ENCODE data around the gene MRPL17. TPM values are rescaled to one million over a fixed set of nuclear protein-coding genes. Genes with fewer than 3 reads are reported as not detected.

Gene MRPL17
- total and polyA plus RNA-seq, 2 of the 13 experiments (the other 11 are each of a cell fraction or from before 2014, with no cell fraction given): 59.4 to 90.0 TPM

DNA sequence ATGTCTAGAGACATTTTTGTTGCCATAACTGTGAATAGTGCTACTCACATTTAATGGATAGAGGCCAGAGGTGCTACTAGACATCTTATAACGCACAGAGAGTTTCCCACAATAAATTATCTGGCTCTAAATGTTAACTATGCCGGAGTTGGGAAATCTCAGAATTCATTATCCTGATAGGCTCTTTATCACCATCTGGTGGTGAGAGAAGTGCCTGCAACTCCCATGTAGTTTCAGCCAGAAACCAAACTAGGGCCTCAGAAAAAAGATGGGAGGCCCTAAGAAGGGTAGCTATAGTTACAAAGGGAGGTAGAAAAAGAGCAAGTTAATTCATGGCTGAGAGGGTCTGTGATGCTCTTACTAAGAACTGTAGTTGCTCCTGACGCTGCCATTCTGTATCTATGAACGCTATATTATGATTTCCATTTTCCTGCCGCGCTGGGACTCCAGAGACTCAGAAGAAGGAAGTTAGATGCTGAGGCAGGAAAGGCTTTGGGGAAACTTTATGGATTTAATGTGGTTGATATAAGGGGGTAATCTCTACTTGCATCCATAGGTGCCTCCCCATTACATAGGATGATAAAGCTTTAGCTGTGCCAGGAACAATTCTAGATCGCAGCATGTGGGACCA, 22.9 kb upstream of the MRPL17 start:
- Histone ChIP-seq H3K4me1 (ENCODE audit: insufficient read depth, low read length) (no peaks in the 10 kb centered on the region), H3K27me3 (ENCODE audit: control insufficient read depth in 1 of 2, insufficient read depth in 2 of 2, low read length in 2 of 2) (peaks cover 0 to 9% of the 10 kb centered on the region in 2 experiments; a peak in 2 of 5 replicates), H3K27ac (ENCODE audit: extremely low read length, insufficient read depth, low read length) (no peak overlapping the region), H3K36me3 (replicated peaks in 1 of 2; ENCODE audit: control insufficient read depth in 1 of 2, insufficient read depth in 2 of 2, low read length in 2 of 2) (no peaks in the 10 kb centered on the region), H2AFZ (ENCODE audit: low read length) (no peak overlapping the region), H3K9me3 (ENCODE audit: low read length) (no peaks in the 10 kb centered on the region), H4K20me1 (ENCODE audit: insufficient read depth, low read length) (no peaks in the 10 kb centered on the region), H3K79me2 (ENCODE audit: insufficient read depth, low read length) (no peaks in the 10 kb centered on the region), H3K4me2 (ENCODE audit: low read depth, low read length) (no peak overlapping the region), H3K4me3 (replicated peaks in 1 of 3; ENCODE audit: insufficient read depth in 1 of 3, low read depth in 2 of 3, low read length in 3 of 3) (no peak overlapping the region), H3K9ac (ENCODE audit: insufficient read depth, low read depth, low read length) (no peak overlapping the region)
- WGBS (ENCODE audit: low lambda C conversion rate): 20% methylated on average over 7 of the region's 7 CpGs
- FAIRE-seq: peak; percentile 68
- BruUV-seq (replicated peaks): no TSS peak
- ChIA-PET CTCF (ENCODE audit: low intra/inter-chr PET ratio, low total read pairs) (interaction anchor here (0.8 to 1.6 kb wide), 3 partner anchors 52 to 327 kb away, joined by 3 to 16 read pairs (median 5); no protein-coding TSS in a partner anchor), POLR2A (no interaction called here)
- TF ChIP-seq RAD21 (CRISPR knock-in tag; IDR thresholded peaks at IDR 0.05): 0 out of 2 replicates have a peak, but pooled peaks have one; percentile 9
- peak; percentile 58 for TF ChIP-seq STAG1 (CRISPR knock-in tag; IDR thresholded peaks at IDR 0.05)
- TF ChIP-seq CEBPG (CRISPR knock-in tag; IDR thresholded peaks at IDR 0.05): peak; percentile 8; the same call in 1 of the 2 replicates
- TF ChIP-seq, protein P1, sequence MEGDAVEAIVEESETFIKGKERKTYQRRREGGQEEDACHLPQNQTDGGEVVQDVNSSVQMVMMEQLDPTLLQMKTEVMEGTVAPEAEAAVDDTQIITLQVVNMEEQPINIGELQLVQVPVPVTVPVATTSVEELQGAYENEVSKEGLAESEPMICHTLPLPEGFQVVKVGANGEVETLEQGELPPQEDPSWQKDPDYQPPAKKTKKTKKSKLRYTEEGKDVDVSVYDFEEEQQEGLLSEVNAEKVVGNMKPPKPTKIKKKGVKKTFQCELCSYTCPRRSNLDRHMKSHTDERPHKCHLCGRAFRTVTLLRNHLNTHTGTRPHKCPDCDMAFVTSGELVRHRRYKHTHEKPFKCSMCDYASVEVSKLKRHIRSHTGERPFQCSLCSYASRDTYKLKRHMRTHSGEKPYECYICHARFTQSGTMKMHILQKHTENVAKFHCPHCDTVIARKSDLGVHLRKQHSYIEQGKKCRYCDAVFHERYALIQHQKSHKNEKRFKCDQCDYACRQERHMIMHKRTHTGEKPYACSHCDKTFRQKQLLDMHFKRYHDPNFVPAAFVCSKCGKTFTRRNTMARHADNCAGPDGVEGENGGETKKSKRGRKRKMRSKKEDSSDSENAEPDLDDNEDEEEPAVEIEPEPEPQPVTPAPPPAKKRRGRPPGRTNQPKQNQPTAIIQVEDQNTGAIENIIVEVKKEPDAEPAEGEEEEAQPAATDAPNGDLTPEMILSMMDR (CRISPR knock-in tag; IDR thresholded peaks at IDR 0.05): peak; percentile 69
- TF ChIP-seq SMC3 (IDR thresholded peaks at IDR 0.05; ENCODE audit: low read length): peak; percentile 56; the same call in 1 of the 2 replicates
- no peak for TF ChIP-seq SIN3B (IDR thresholded peaks at IDR 0.05; ENCODE audit: low read length)
- TF ChIP-seq GFI1 (CRISPR knock-in tag; IDR thresholded peaks at IDR 0.05; ENCODE audit: borderline replicate concordance): peak; percentile 53; the same call in 1 of the 2 replicates
- TF ChIP-seq, protein P2, sequence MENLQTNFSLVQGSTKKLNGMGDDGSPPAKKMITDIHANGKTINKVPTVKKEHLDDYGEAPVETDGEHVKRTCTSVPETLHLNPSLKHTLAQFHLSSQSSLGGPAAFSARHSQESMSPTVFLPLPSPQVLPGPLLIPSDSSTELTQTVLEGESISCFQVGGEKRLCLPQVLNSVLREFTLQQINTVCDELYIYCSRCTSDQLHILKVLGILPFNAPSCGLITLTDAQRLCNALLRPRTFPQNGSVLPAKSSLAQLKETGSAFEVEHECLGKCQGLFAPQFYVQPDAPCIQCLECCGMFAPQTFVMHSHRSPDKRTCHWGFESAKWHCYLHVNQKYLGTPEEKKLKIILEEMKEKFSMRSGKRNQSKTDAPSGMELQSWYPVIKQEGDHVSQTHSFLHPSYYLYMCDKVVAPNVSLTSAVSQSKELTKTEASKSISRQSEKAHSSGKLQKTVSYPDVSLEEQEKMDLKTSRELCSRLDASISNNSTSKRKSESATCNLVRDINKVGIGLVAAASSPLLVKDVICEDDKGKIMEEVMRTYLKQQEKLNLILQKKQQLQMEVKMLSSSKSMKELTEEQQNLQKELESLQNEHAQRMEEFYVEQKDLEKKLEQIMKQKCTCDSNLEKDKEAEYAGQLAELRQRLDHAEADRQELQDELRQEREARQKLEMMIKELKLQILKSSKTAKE (CRISPR knock-in tag; IDR thresholded peaks at IDR 0.05; ENCODE audit: borderline replicate concordance): no peak
- TF ChIP-seq PHF21A (CRISPR knock-in tag; IDR thresholded peaks at IDR 0.05): no peak
- intact Hi-C loops (cut with micrococcal nuclease; ENCODE audit: unreplicated experiment): loop anchor here (1.0 kb wide), 1 partner anchor 175 kb away; no protein-coding TSS in a partner anchor
- ATAC-seq: peak; percentile 67
- in situ Hi-C loops (cut with HindIII; ENCODE audit: extremely low pct_ligation_motif_present, low pct_unique_long_range_greater_than_20kb): no loop called here
- DNase-seq (ENCODE audit: low spot score): peak; percentile 20

All from HepG2 (cell line).